ENCODE results near the gene TMEM132D.

The TMEM132D gene

DNA sequence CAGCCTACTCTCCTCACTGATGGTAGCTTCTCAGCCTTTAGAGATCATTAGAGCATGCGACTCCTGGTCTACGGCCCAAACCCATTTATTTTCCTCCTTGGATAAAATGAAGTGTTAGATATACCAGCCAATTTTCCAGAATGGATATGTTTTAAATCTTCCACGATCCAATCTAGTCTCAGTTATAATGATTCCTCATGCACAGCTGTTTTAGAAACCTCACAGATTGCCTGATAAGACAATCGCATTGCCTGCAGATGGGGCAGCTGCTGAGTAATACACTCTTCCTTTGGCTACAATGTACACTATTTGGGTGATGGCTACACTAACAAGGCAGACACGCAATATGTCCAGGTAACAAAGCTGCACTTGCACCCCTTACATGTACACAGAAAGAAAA, 823.4 kb downstream of the TMEM132D start:
- Histone ChIP-seq H3K27ac (ENCODE audit: low read depth, low read length, poor library complexity, severe bottlenecking) (no peak overlapping the region), H3K4me2 (ENCODE audit: low read length) (no peak overlapping the region), H2AFZ (ENCODE audit: low read length) (no peak overlapping the region), H3K4me3 (ENCODE audit: low read depth, low read length, poor library complexity, severe bottlenecking) (no peak overlapping the region), H3K36me3 (ENCODE audit: insufficient read depth, low read length) (no peaks in the 10 kb centered on the region), H3K27me3 (ENCODE audit: insufficient read depth, low read length) (no peaks in the 10 kb centered on the region), H3K9ac (ENCODE audit: low read length) (no peak overlapping the region), H3F3A (ENCODE audit: insufficient read depth, low read length) (no peaks in the 10 kb centered on the region), H4K20me1 (ENCODE audit: insufficient read depth, low read length) (no peaks in the 10 kb centered on the region), H3K9me3 (ENCODE audit: low read length) (no peaks in the 10 kb centered on the region), H3K9me2 (ENCODE audit: low read depth, low read length) (no peaks in the 10 kb centered on the region), H3K4me1 (ENCODE audit: insufficient read depth, low read length, severe bottlenecking) (no peaks in the 10 kb centered on the region), H3K79me2 (ENCODE audit: insufficient read depth, low read length) (no peaks in the 10 kb centered on the region)
- TF ChIP-seq, protein P1, sequence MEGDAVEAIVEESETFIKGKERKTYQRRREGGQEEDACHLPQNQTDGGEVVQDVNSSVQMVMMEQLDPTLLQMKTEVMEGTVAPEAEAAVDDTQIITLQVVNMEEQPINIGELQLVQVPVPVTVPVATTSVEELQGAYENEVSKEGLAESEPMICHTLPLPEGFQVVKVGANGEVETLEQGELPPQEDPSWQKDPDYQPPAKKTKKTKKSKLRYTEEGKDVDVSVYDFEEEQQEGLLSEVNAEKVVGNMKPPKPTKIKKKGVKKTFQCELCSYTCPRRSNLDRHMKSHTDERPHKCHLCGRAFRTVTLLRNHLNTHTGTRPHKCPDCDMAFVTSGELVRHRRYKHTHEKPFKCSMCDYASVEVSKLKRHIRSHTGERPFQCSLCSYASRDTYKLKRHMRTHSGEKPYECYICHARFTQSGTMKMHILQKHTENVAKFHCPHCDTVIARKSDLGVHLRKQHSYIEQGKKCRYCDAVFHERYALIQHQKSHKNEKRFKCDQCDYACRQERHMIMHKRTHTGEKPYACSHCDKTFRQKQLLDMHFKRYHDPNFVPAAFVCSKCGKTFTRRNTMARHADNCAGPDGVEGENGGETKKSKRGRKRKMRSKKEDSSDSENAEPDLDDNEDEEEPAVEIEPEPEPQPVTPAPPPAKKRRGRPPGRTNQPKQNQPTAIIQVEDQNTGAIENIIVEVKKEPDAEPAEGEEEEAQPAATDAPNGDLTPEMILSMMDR (IDR thresholded peaks at IDR 0.05; ENCODE audit: low read length) = no peak
- no peak for TF ChIP-seq EZH2 (IDR thresholded peaks at IDR 0.05; ENCODE audit: borderline replicate concordance, low read length)

DNA sequence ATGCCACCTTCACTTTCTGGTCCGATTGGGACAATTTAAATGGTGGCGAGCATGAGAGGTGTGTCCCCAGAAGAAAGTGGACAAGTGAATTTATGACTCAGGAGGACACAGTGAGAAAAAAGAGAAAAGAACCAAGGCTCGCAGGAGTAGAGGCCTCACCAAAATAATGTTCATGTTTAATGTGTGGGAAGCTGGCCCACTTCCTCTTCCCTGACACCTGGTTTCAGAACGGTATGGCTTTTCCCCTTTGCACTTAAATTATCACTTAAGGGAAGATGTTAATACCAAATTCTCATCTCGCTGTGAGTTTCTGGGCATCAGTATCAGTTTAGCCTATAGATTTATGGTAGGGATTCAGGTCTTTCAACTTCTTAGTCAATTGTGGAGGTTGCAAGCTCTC, 824.1 kb downstream of the TMEM132D start:
- Histone ChIP-seq H3K9me2 (ENCODE audit: low read depth, low read length) (no peaks in the 10 kb centered on the region), H3K36me3 (ENCODE audit: insufficient read depth, low read length) (no peaks in the 10 kb centered on the region), H2AFZ (ENCODE audit: low read length) (no peak overlapping the region), H3K27me3 (ENCODE audit: insufficient read depth, low read length) (no peaks in the 10 kb centered on the region), H3K4me1 (ENCODE audit: insufficient read depth, low read length, severe bottlenecking) (no peaks in the 10 kb centered on the region), H3K4me2 (ENCODE audit: low read length) (no peak overlapping the region), H3K79me2 (ENCODE audit: insufficient read depth, low read length) (no peaks in the 10 kb centered on the region), H3K27ac (ENCODE audit: low read depth, low read length, poor library complexity, severe bottlenecking) (no peak overlapping the region), H4K20me1 (ENCODE audit: insufficient read depth, low read length) (no peaks in the 10 kb centered on the region), H3K4me3 (ENCODE audit: low read depth, low read length, poor library complexity, severe bottlenecking) (no peak overlapping the region), H3K9me3 (ENCODE audit: low read length) (no peaks in the 10 kb centered on the region), H3F3A (ENCODE audit: insufficient read depth, low read length) (no peaks in the 10 kb centered on the region), H3K9ac (ENCODE audit: low read length) (no peak overlapping the region)
- TF ChIP-seq, protein P1 (IDR thresholded peaks at IDR 0.05; ENCODE audit: low read length) = no peak
- no peak for TF ChIP-seq EZH2 (IDR thresholded peaks at IDR 0.05; ENCODE audit: borderline replicate concordance, low read length)

DNA sequence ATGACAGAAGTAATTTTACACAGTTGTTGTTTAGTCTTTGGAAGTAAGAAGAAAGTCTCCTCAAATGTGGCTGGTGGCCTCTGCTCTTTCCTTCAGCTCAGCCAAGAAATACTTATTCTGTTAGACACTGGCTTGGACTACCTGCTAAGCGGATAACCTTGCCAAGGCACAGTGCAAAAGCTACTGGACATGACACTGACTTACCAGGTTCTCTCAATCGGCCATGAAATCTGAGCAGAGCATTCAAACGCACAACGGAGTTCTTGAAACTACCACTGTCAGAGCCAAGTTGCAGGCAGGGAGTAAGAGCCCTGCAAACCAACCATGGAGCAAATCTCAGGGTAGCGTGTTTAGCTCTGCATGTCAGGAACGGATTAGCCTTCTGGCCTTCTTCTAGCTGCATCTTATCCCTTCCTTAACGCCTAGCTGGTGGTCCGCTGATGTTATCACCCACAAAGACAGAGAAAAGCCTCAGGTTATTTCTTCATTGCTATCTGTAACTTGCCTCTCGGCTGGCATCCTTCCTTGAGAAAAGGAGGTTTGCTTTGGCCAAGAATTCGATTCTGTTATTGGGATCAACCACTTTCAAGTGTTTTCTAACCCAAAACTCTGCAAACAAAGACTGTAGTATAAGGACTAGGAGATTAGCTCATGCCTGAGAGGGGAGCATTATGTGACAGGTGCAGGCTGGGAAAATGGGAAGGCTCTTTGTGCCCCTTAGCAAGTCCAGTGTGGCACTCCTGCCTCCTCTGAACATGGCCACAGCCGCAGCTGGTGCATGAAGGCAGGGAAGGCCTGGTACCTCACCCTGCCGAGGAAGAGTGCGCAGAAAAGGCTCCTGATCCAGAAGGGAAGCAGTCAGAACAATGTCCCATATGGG, 827.1 kb downstream of the TMEM132D start:
- Histone ChIP-seq H3K4me1 (ENCODE audit: insufficient read depth, low read length, severe bottlenecking) (no peaks in the 10 kb centered on the region), H3K9me3 (ENCODE audit: low read length) (no peaks in the 10 kb centered on the region), H3K27ac (ENCODE audit: low read depth, low read length, poor library complexity, severe bottlenecking) (no peak overlapping the region), H3K9ac (ENCODE audit: low read length) (no peak overlapping the region), H3F3A (ENCODE audit: insufficient read depth, low read length) (no peaks in the 10 kb centered on the region), H4K20me1 (ENCODE audit: insufficient read depth, low read length) (no peaks in the 10 kb centered on the region), H2AFZ (ENCODE audit: low read length) (no peak overlapping the region), H3K36me3 (ENCODE audit: insufficient read depth, low read length) (no peaks in the 10 kb centered on the region), H3K27me3 (ENCODE audit: insufficient read depth, low read length) (no peaks in the 10 kb centered on the region), H3K9me2 (ENCODE audit: low read depth, low read length) (no peaks in the 10 kb centered on the region), H3K4me2 (ENCODE audit: low read length) (no peak overlapping the region), H3K4me3 (ENCODE audit: low read depth, low read length, poor library complexity, severe bottlenecking) (no peak overlapping the region), H3K79me2 (ENCODE audit: insufficient read depth, low read length) (no peaks in the 10 kb centered on the region)
- no peak for TF ChIP-seq EZH2 (IDR thresholded peaks at IDR 0.05; ENCODE audit: borderline replicate concordance, low read length)
- TF ChIP-seq, protein P1 (IDR thresholded peaks at IDR 0.05; ENCODE audit: low read length) = no peak
